ENCODE results near the gene INAFM2. TPM values are rescaled to one million over a fixed set of nuclear protein-coding genes. Genes with fewer than 3 reads are reported as not detected.

The INAFM2 gene
- total and polyA plus RNA-seq, 9 of the 15 experiments (the other 6 are each of a cell fraction or from before 2014, with no cell fraction given), result 11.8 to 43.1 (median 27.2) TPM

DNA sequence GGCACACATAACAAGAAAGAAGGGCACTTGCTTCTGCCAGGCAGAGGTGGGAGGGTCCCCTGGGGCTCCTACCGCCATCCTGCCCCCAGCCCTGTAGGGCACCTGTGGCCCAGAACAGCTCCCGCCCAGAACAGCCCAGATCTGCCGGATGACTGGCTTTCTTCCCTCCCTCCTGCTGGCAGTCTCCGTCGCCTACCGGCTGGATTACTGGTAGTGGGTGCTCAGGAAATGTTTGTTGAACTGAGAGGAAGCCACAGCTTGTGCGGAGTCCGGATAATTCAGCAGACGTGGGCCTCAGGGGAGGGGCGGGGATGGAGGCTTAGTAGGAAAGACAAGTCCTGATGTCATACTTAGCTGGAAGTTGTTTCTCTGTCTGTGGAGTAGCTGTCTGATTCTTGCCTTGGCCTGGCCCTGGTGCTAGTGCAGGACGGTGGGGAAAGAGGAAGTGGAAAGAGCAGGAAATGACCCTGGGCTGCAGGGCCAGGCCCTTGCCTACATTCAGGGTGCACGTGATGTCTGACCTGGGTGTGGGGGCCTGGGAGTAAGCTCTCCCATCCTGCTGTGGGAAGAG lies 10.5 kb downstream of the INAFM2 start (continued):
- TF ChIP-seq ZNF639 (CRISPR knock-in tag; conservative IDR thresholded peaks at IDR 0.05 in 1 of 2, IDR thresholded peaks at IDR 0.05 in 1 of 2) (peak in 1 of 2 experiments; percentile 77; a peak in 1 of 4 replicates), ARID1B (IDR thresholded peaks at IDR 0.05) (0 out of 2 replicates have a peak, but pooled peaks have one; percentile 30), MYBL2 (IDR thresholded peaks at IDR 0.05; ENCODE audit: low read depth) (no peak), MYBL2 (CRISPR knock-in tag; IDR thresholded peaks at IDR 0.05; ENCODE audit: borderline replicate concordance) (no peak), SP1 (CRISPR knock-in tag; IDR thresholded peaks at IDR 0.05) (peak; percentile 45; the same call in 1 of the 2 replicates), POLR2G (IDR thresholded peaks at IDR 0.05; ENCODE audit: low read depth, low read length) (no peak), ELF1 (tag; IDR thresholded peaks at IDR 0.05) (0 out of 2 replicates have a peak, but pooled peaks have one; percentile 48), ZC3H11A (IDR thresholded peaks at IDR 0.05; ENCODE audit: low read depth, low read length) (no peak), ZNF184 (CRISPR knock-in tag; IDR thresholded peaks at IDR 0.05) (no peak), ZNF584 (CRISPR knock-in tag; IDR thresholded peaks at IDR 0.05; ENCODE audit: low read depth) (0 out of 2 replicates have a peak, but pooled peaks have one; percentile 26), SUPT5H (IDR thresholded peaks at IDR 0.05) (no peak), CBX5 (IDR thresholded peaks at IDR 0.05; ENCODE audit: borderline replicate concordance, low read depth) (no peak), ILF3 (IDR thresholded peaks at IDR 0.05; ENCODE audit: borderline replicate concordance) (no peak), JUND (IDR thresholded peaks at IDR 0.05; ENCODE audit: borderline replicate concordance, low read depth, low read length) (0 out of 2 replicates have a peak, but pooled peaks have one; percentile 6), JUND (tag; IDR thresholded peaks at IDR 0.05; ENCODE audit: borderline replicate concordance, low read depth, low read length) (no peak), GABPB1 (CRISPR knock-in tag; IDR thresholded peaks at IDR 0.05) (0 out of 2 replicates have a peak, but pooled peaks have one; percentile 40), ZNF766 (CRISPR knock-in tag; conservative IDR thresholded peaks at IDR 0.05) (peak; percentile 67; the same call in 1 of the 2 replicates), CHD1 (IDR thresholded peaks at IDR 0.05; ENCODE audit: low read length) (no peak), ZNF668 (CRISPR knock-in tag; IDR thresholded peaks at IDR 0.05) (no peak), USF1 (CRISPR knock-in tag; IDR thresholded peaks at IDR 0.05) (peak; percentile 71), TEAD1 (CRISPR knock-in tag; IDR thresholded peaks at IDR 0.05) (0 out of 4 replicates have a peak, but pooled peaks of 1 of the 2 experiments have one; percentile 22), ATF7 (IDR thresholded peaks at IDR 0.05) (peak; percentile 58; the same call in 1 of the 2 replicates), ARID3B (CRISPR knock-in tag; IDR thresholded peaks at IDR 0.05; ENCODE audit: borderline replicate concordance) (no peak), SAFB2 (IDR thresholded peaks at IDR 0.05; ENCODE audit: borderline replicate concordance, low read depth, low read length, severe bottlenecking) (no peak), NEUROD1 (IDR thresholded peaks at IDR 0.05; ENCODE audit: borderline replicate concordance, low read depth, low read length, partially characterized antibody) (no peak), EHMT2 (IDR thresholded peaks at IDR 0.05) (no peak)

Data from K562 (cell line).